ENCODE data around the gene NUP210. TPM values are rescaled to one million over a fixed set of nuclear protein-coding genes. Genes with fewer than 3 reads are reported as not detected.

Gene NUP210
- total RNA-seq, 4 donors from 2014 or later, result 1.7 to 3.6 (median 2.7) TPM

DNA sequence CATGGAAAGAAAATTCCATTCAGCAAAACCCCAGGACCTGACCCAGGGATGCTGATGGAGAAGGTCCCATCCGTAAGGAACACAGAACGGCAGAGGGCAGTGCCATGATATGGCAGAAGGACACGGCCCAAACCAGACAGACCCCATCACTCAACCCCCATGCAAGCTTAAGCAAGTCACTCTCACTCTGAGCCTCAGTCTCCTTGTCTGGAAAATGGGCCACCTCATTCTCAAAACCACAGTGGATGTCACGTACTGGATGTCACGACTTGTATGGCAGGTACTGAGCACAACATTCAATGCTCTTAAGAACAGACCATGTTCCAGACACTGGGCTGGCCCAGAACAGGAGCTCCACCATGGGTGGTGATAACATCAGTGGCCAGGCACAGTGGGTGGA lies 90.4 kb downstream of the NUP210 start:
- intact Hi-C loops (cut with DNase I; ENCODE audit: low total_unique reads), result loop anchor here (5.0 kb wide), 1 partner anchor 133 kb away; no protein-coding TSS in a partner anchor
- Histone ChIP-seq H3K4me1 (peaks cover 9 to 14% of the 10 kb centered on the region in 2 donors), H3K9me3 (no peaks in the 10 kb centered on the region), H3K4me3 (no peak overlapping the region), H3K36me3 (peaks cover 0 to 14% of the 10 kb centered on the region in 2 donors), H3K27ac (no peak overlapping the region), H3K27me3 (no peaks in the 10 kb centered on the region)
- DNase-seq (no peak), ATAC-seq (no peak)
- in situ Hi-C loops (cut with MboI; ENCODE audit: low sequenced_read_pairs in 4 of 4), result no loop called here
- TF ChIP-seq POLR2A (IDR thresholded peaks at IDR 0.05) (no peak), CTCF (IDR thresholded peaks at IDR 0.05 in 4 of 5, conservative IDR thresholded peaks at IDR 0.05 in 1 of 5) (no peak)

GRCh38 chr3:13325892-13326443 lies 94.2 kb downstream of the NUP210 start:
- Histone ChIP-seq H3K27ac (no peak overlapping the region), H3K36me3 (peaks cover 0 to 14% of the 10 kb centered on the region in 2 donors), H3K9me3 (no peaks in the 10 kb centered on the region), H3K4me1 (no peaks in the 10 kb centered on the region), H3K27me3 (no peaks in the 10 kb centered on the region), H3K4me3 (no peak overlapping the region)
- in situ Hi-C loops (cut with MboI; ENCODE audit: low sequenced_read_pairs in 4 of 4) (no loop called here), intact Hi-C loops (cut with DNase I; ENCODE audit: low total_unique reads) (no loop called here)
- ATAC-seq (no peak), DNase-seq (no peak)
- TF ChIP-seq CTCF (IDR thresholded peaks at IDR 0.05 in 4 of 5, conservative IDR thresholded peaks at IDR 0.05 in 1 of 5), result no peak
- no peak for TF ChIP-seq POLR2A (IDR thresholded peaks at IDR 0.05)

DNA sequence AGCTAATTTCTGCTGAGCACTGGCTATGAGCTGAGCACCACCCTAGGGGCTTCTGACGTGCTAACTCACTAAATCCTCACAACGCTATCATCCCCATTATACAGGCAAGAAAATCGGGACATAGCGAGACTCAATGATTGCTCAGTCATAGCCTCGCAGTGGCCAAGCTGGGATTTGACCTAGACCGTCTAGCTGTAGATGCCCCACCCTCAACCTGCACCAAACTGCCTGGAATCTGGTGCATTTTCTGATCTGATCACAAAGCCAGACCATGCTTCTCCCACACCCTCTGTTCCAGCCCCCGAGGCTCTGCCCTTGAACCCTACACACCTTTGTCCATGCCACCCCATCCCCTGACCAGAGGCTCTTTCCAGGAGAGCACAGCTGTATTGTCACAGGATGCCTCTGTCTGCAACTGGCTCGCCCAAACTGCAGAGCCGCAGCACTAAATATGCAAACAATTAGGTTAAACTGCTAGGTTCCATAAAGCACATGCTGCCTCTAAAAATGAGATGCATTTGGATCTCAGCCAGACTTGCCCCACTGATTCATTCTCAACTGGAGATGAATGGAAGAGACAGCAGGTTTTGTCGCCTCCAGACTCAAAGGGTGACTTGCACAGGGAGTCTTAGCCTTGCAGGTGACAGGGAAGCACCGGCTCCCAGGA lies 95.2 kb downstream of the NUP210 start:
- ATAC-seq, result no peak
- Histone ChIP-seq H3K27me3 (no peaks in the 10 kb centered on the region), H3K27ac (no peak overlapping the region), H3K36me3 (peaks cover 0 to 14% of the 10 kb centered on the region in 2 donors), H3K9me3 (no peaks in the 10 kb centered on the region), H3K4me1 (no peaks in the 10 kb centered on the region), H3K4me3 (no peak overlapping the region)
- TF ChIP-seq POLR2A (IDR thresholded peaks at IDR 0.05) (no peak), CTCF (IDR thresholded peaks at IDR 0.05 in 4 of 5, conservative IDR thresholded peaks at IDR 0.05 in 1 of 5) (no peak)
- in situ Hi-C loops (cut with MboI; ENCODE audit: low sequenced_read_pairs in 4 of 4), result no loop called here
- intact Hi-C loops (cut with DNase I; ENCODE audit: low total_unique reads), result no loop called here
- DNase-seq, result no peak

DNA sequence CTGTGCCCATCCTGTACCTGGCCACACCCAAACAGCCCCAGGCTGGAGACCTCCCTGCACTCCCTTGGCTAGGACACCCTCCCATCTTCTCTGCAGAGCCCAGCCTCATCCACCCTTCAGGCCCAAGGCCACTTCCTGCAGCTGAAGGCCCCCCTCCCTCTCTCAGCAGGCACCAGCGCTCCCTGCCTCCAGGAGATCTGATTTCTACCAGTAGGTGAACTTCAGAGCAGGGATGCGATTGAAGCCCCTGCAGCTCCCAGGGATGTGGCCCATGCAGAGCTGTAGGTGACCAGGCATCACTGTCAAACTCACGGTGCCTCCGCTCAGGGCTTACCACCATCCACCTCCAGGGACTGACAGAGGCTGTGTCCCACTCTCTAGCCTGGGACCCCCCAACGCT lies 96.3 kb downstream of the NUP210 start:
- Histone ChIP-seq H3K36me3 (peaks cover 0 to 25% of the 10 kb centered on the region in 2 donors), H3K27me3 (no peaks in the 10 kb centered on the region), H3K27ac (no peak overlapping the region), H3K4me1 (no peaks in the 10 kb centered on the region), H3K9me3 (no peaks in the 10 kb centered on the region), H3K4me3 (no peak overlapping the region)
- in situ Hi-C loops (cut with MboI; ENCODE audit: low sequenced_read_pairs in 4 of 4), result no loop called here
- TF ChIP-seq CTCF (IDR thresholded peaks at IDR 0.05 in 4 of 5, conservative IDR thresholded peaks at IDR 0.05 in 1 of 5) (no peak), POLR2A (IDR thresholded peaks at IDR 0.05) (no peak)
- DNase-seq (no peak), ATAC-seq (no peak)
- intact Hi-C loops (cut with DNase I; ENCODE audit: low total_unique reads), result no loop called here
